ENCODE measurements around the gene EZR. TPM values are rescaled to one million over a fixed set of nuclear protein-coding genes. Genes with fewer than 3 reads are reported as not detected.

Gene EZR
- total and polyA plus RNA-seq, 9 of the 15 experiments (the other 6 are each of a cell fraction or from before 2014, with no cell fraction given) = 36.5 to 162 (median 104) TPM

GRCh38 chr6:158812611-158813010 is 6.6 kb downstream of the EZR start:
- H3K9me1 ChIP-seq (ENCODE audit: control insufficient read depth, insufficient read depth, low read length) = peaks cover 22% of the 10 kb centered on the region
- in situ Hi-C loops (cut with MboI) (no loop called here), intact Hi-C loops (cut with micrococcal nuclease) (no loop called here)
- WGBS (ENCODE audit: insufficient coverage, low coverage, missing lambda C conversion rate) = 86% methylated on average over 5 of the region's 5 CpGs
- peaks cover 69% of the 10 kb centered on the region for H4K20me1 ChIP-seq (replicated peaks; ENCODE audit: control insufficient read depth, insufficient read depth, low read length)
- DNase-seq (ENCODE audit: extremely low read depth in 1 of 4, low spot score in 3 of 4) = no peak
- H3K27me3 ChIP-seq (ENCODE audit: control insufficient read depth in 2 of 2, insufficient read depth in 2 of 2, low read length in 2 of 2) = no peaks in the 10 kb centered on the region
- ChIA-PET POLR2A (interaction anchor here (0.6 to 2.3 kb wide), 5 partner anchors 13 to 920 kb away, joined by 3 to 11 read pairs (median 4); partner anchors contain the start of gene RSPH3), CTCF (ENCODE audit: low intra/inter-chr PET ratio) (no interaction called here)
- H3K27ac ChIP-seq (ENCODE audit: extremely low read depth, low read depth, low read length) = no peak overlapping the region
- H3K4me1 ChIP-seq (replicated peaks in 1 of 2; ENCODE audit: control insufficient read depth in 2 of 2, insufficient read depth in 2 of 2, low read length in 2 of 2) = peaks cover 26 to 61% of the 10 kb centered on the region in 2 experiments
- H3K4me3 ChIP-seq = no peak overlapping the region
- FAIRE-seq = no peak
- H3K4me2 ChIP-seq (ENCODE audit: insufficient read depth, low read length) = no peak overlapping the region
- no peak for ATAC-seq
- no peak overlapping the region for H2AFZ ChIP-seq (ENCODE audit: low read depth, low read length)
- no peaks in the 10 kb centered on the region for H3K9me3 ChIP-seq (replicated peaks; ENCODE audit: control insufficient read depth, insufficient read depth, low read depth, low read length)
- H3K79me2 ChIP-seq (ENCODE audit: control insufficient read depth, insufficient read depth, low read length) = peaks cover 100% of the 10 kb centered on the region
- peaks cover 94% of the 10 kb centered on the region for H3K36me3 ChIP-seq (ENCODE audit: control insufficient read depth, insufficient read depth, low read length)
- no peak for TF ChIP-seq LARP7 (IDR thresholded peaks at IDR 0.05)
- TF ChIP-seq ZKSCAN1 (IDR thresholded peaks at IDR 0.05; ENCODE audit: low read depth, low read length) = no peak
- TF ChIP-seq CEBPB (tag; IDR thresholded peaks at IDR 0.05) = peak; percentile 35; the same call in 1 of the 2 replicates
- peak; percentile 11; the same call in 1 of the 2 replicates for TF ChIP-seq RBFOX2 (IDR thresholded peaks at IDR 0.05; ENCODE audit: low read depth, low read length)
- H3K9ac ChIP-seq (ENCODE audit: insufficient read depth in 1 of 2, low read depth in 2 of 2, low read length in 2 of 2) = no peak overlapping the region
- BruUV-seq (replicated peaks) = no TSS peak

GRCh38 chr6:158810155-158811095 is 8.7 kb downstream of the EZR start:
- Histone ChIP-seq H4K20me1 (replicated peaks; ENCODE audit: control insufficient read depth, insufficient read depth, low read length) (peaks cover 58% of the 10 kb centered on the region), H3K79me2 (ENCODE audit: control insufficient read depth, insufficient read depth, low read length) (peaks cover 100% of the 10 kb centered on the region), H2AFZ (ENCODE audit: low read depth, low read length) (no peak overlapping the region), H3K27ac (ENCODE audit: extremely low read depth, low read depth, low read length) (no peak overlapping the region), H3K4me1 (replicated peaks in 1 of 2; ENCODE audit: control insufficient read depth in 2 of 2, insufficient read depth in 2 of 2, low read length in 2 of 2) (peaks cover 11 to 49% of the 10 kb centered on the region in 2 experiments; a peak in 4 of 5 replicates), H3K27me3 (ENCODE audit: control insufficient read depth in 2 of 2, insufficient read depth in 2 of 2, low read length in 2 of 2) (no peaks in the 10 kb centered on the region), H3K9me1 (ENCODE audit: control insufficient read depth, insufficient read depth, low read length) (peaks cover 21% of the 10 kb centered on the region), H3K4me3 (no peak overlapping the region), H3K9ac (ENCODE audit: insufficient read depth in 1 of 2, low read depth in 2 of 2, low read length in 2 of 2) (no peak overlapping the region), H3K4me2 (ENCODE audit: insufficient read depth, low read length) (no peak overlapping the region), H3K36me3 (ENCODE audit: control insufficient read depth, insufficient read depth, low read length) (peaks cover 84% of the 10 kb centered on the region), H3K9me3 (replicated peaks; ENCODE audit: control insufficient read depth, insufficient read depth, low read depth, low read length) (no peaks in the 10 kb centered on the region)
- intact Hi-C loops (cut with micrococcal nuclease) (no loop called here), in situ Hi-C loops (cut with MboI) (no loop called here)
- DNase-seq (ENCODE audit: extremely low read depth in 1 of 4, low spot score in 3 of 4) (no peak), ATAC-seq (no peak), FAIRE-seq (no peak)
- TF ChIP-seq CTBP1 (IDR thresholded peaks at IDR 0.05; ENCODE audit: borderline replicate concordance) (peak; percentile 28; the same call in 1 of the 2 replicates), ATF3 (IDR thresholded peaks at IDR 0.05) (no peak), ATF3 (CRISPR knock-in tag; conservative IDR thresholded peaks at IDR 0.05) (0 out of 2 replicates have a peak, but pooled peaks have one; percentile 30), VEZF1 (CRISPR knock-in tag; IDR thresholded peaks at IDR 0.05) (no peak), DLX4 (CRISPR knock-in tag; IDR thresholded peaks at IDR 0.05) (no peak), ESRRA (IDR thresholded peaks at IDR 0.05; ENCODE audit: borderline replicate concordance, low read depth) (no peak), POLR2H (tag; IDR thresholded peaks at IDR 0.05; ENCODE audit: low read depth) (peak; percentile 27; the same call in 1 of the 2 replicates)
- POLR2A ChIA-PET = interaction anchor here (0.5 to 2.3 kb wide), 9 partner anchors 9 to 111 kb away, joined by 3 to 11 read pairs (median 3); no protein-coding TSS in a partner anchor
- 41% methylated on average over 9 of the region's 9 CpGs for WGBS (ENCODE audit: insufficient coverage, low coverage, missing lambda C conversion rate)
- CTCF ChIA-PET (ENCODE audit: low intra/inter-chr PET ratio) = no interaction called here
- no TSS peak for BruUV-seq (replicated peaks)
